Measurements from ENCODE around the gene TM4SF4. TPM values are rescaled to one million over a fixed set of nuclear protein-coding genes. Genes with fewer than 3 reads are reported as not detected.

The TM4SF4 gene
- total RNA-seq, 2 experiments from 2014 or later: not detected

DNA sequence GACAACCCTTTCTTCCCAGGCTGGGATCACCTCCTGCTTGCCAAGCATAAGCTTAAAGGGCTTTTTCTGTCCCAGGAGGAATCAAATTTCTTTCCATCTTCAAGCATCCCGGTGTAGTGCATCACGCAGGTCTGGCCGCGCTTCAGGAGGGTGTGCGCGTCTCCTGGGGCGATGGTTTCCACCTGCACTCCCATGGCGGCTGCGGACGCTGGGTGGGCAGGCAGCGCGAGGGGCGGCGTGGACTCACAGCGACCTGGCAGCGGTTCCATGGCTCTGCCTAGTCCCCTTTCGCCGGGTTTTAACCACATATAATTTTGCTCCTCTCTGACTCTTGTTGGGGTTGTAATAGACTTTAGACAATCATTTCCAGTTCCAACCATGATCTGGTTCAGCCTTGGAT is 10.6 kb upstream of the TM4SF4 start:
- no peaks in the 10 kb centered on the region for H3K9me3 Mint-ChIP-seq (ENCODE audit: low read depth)

DNA sequence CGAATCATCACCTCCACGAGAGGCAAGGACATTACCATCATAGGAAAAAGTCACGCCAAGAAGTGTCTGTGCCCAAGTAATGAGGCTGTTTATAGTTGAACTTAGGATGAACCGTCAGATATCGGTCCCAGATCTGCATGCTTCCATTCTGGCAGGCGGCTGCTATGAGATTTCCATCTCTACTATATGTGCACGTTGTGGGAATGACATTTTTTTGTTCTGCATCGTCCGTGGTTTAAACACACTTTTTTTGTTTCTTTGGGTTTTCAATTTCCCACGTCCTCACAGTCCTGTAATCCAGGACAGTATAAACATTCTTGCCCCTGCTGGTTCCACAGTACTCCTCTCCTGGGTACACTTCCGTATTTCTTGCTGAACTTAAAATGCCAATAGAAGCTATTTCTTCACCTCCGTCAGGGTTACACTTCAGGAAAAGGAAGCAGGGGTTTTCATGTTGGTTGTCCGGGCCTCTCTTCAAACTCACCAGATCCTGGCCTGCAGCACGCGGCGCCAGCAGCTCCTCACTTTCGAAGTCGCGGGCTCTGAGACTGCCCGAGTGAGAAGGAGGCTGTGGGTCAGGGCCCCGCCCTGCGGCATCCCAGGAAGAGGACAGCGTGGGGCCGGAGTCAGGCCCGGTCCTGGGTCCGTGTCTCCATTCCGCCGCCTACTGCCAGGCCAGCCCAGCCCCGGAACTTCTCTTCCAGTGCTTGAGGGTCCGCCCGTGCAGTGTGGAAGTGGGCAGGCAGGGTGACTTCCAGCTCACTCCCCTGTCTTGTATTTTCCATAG is 9.8 kb upstream of the TM4SF4 start:
- Mint-ChIP-seq H3K4me1 (no peaks in the 10 kb centered on the region), H3K27me3 (peaks cover 7% of the 10 kb centered on the region), H3K36me3 (no peaks in the 10 kb centered on the region), H3K9me3 (ENCODE audit: low read depth) (no peaks in the 10 kb centered on the region), H3K27ac (no peak overlapping the region), H3K4me3 (no peak overlapping the region)
- no peak for DNase-seq
- no peak for ATAC-seq
- CTCF ChIA-PET: interaction anchor here (0.6 kb wide), 1 partner anchor 163 kb away, joined by 3 read pairs; no protein-coding TSS in a partner anchor

More for the DNA sequence above, 10.6 kb upstream of the TM4SF4 start:
- Mint-ChIP-seq H3K27me3 (peaks cover 7% of the 10 kb centered on the region), H3K4me1 (no peaks in the 10 kb centered on the region), H3K4me3 (no peak overlapping the region), H3K36me3 (no peaks in the 10 kb centered on the region), H3K27ac (no peak overlapping the region)
- ATAC-seq (no peak), DNase-seq (no peak)
- CTCF ChIA-PET: no interaction called here

DNA sequence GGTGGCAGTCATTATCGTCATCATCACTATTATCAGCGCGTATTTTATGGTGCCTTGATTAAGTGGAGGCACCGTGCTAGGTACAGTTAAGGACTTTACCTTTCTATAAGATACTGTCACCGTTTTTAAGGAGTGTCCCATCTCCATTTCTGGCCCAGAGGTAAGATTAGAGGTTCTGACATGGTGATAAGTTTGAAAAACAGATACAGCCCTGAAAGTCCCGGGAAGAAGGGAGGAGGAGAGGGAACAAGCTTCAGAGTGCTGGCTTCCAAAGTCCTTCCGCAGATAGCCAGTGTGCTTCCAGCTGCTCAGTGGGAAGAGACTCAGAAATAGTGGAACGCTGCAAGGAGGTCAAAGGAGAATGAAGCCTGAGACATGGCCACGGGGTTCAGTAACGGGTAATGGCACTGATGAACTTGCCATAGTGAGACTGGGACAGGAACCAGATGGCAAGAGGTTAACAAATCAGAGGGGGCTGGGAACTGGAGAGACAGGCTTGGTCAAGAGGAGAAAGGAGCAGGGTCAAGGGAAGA is 9.1 kb upstream of the TM4SF4 start:
- Mint-ChIP-seq H3K27ac (no peak overlapping the region), H3K4me1 (no peaks in the 10 kb centered on the region), H3K9me3 (ENCODE audit: low read depth) (no peaks in the 10 kb centered on the region), H3K27me3 (peaks cover 10% of the 10 kb centered on the region), H3K36me3 (no peaks in the 10 kb centered on the region), H3K4me3 (no peak overlapping the region)
- CTCF ChIA-PET: interaction anchor here (0.6 kb wide), 1 partner anchor 162 kb away, joined by 3 read pairs; no protein-coding TSS in a partner anchor
- ATAC-seq (no peak), DNase-seq (no peak)

- ATAC-seq: no peak
- Mint-ChIP-seq H3K9me3 (ENCODE audit: low read depth) (no peaks in the 10 kb centered on the region), H3K27me3 (peaks cover 11% of the 10 kb centered on the region), H3K27ac (no peak overlapping the region), H3K4me1 (no peaks in the 10 kb centered on the region), H3K4me3 (no peak overlapping the region), H3K36me3 (no peaks in the 10 kb centered on the region)
- CTCF ChIA-PET: interaction anchor here (1.6 kb wide), 1 partner anchor 9 kb away, joined by 3 read pairs; no protein-coding TSS in a partner anchor
- no peak for DNase-seq
These were observed 8.3 kb upstream of the TM4SF4 start for GRCh38 chr3:149466192-149466591.

GRCh38 chr3:149468504-149469212 is 5.8 kb upstream of the TM4SF4 start:
- CTCF ChIA-PET: interaction anchor here (0.8 kb wide), 1 partner anchor 116 kb away, joined by 3 read pairs; no protein-coding TSS in a partner anchor
- H3K4me3 Mint-ChIP-seq: no peak overlapping the region
- peaks cover 9% of the 10 kb centered on the region for H3K4me1 Mint-ChIP-seq
- H3K27me3 Mint-ChIP-seq: peaks cover 24% of the 10 kb centered on the region
- no peaks in the 10 kb centered on the region for H3K36me3 Mint-ChIP-seq
- no peak overlapping the region for H3K27ac Mint-ChIP-seq
- DNase-seq (no peak), ATAC-seq (no peak)
- no peaks in the 10 kb centered on the region for H3K9me3 Mint-ChIP-seq (ENCODE audit: low read depth)

DNA sequence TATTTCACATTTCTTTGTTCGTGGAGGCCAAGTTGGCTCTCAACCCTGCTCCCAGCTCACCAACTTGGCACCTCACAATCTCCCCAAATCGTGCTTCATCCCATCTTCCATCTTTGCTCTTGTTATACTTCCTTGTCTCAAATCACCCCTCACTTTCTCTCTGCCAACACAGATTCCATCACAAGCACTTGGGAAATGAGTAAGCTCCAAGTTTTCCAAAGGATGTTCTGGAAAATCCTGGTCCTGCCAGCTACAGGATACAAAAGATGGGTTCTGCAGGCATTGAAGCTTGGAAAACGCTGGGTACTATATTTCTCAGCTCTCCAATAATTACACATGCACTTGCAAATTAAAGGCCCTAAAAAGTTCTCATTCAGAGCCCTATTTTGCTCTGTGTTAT is 4.1 kb upstream of the TM4SF4 start:
- Mint-ChIP-seq H3K4me1 (peaks cover 9% of the 10 kb centered on the region), H3K9me3 (ENCODE audit: low read depth) (no peaks in the 10 kb centered on the region)

DNA sequence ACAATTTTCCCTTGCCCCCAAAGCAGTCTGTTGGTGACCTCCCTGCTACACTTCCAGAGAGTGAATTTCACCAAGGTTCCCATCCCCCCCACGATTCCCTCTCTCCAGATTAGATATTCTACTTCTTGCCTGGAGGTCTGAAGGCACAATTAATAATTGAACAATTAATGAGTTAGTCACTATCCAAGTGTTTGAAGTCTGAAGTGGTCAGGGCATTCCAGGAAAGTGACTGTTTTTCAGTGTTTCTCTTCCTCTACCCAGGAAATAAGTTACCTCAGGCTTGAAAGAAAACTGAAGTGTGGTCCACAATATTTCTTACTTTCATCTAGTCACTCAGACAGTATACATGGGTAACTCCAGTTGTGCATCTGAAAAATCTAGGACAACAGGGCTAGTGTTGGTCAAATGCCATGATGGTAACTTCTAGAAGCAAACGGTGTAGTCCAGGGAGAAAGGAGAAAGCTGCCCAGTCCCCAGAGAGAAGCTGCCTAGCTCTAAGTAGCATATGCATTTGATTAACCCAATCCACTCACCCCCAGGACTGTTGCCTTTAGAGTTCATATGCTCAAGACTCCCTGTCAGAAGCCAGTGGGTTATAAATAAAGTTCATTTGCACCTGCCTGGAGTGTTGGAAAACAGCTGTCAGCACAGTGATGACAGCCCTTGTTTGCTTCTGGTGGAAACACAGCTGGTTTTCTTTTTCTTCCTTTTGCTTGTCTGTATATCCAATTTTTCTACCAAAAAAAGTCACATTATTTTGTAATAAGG is 2.3 kb upstream of the TM4SF4 start:
- no peak overlapping the region for H3K27ac Mint-ChIP-seq
- H3K36me3 Mint-ChIP-seq: no peaks in the 10 kb centered on the region
- no peak overlapping the region for H3K4me3 Mint-ChIP-seq
- peaks cover 34% of the 10 kb centered on the region for H3K27me3 Mint-ChIP-seq
- DNase-seq (no peak), ATAC-seq (no peak)
- H3K9me3 Mint-ChIP-seq (ENCODE audit: low read depth): no peaks in the 10 kb centered on the region
- H3K4me1 Mint-ChIP-seq: peaks cover 9% of the 10 kb centered on the region
- CTCF ChIA-PET: interaction anchor here (0.7 to 1.1 kb wide), 2 partner anchors 16 to 261 kb away, joined by 3 read pairs; no protein-coding TSS in a partner anchor

More for the DNA sequence above, 4.1 kb upstream of the TM4SF4 start:
- no peak for ATAC-seq
- Mint-ChIP-seq H3K27ac (no peak overlapping the region), H3K4me3 (no peak overlapping the region), H3K27me3 (peaks cover 30% of the 10 kb centered on the region), H3K36me3 (no peaks in the 10 kb centered on the region)
- no peak for DNase-seq
- CTCF ChIA-PET: no interaction called here

- no peak for DNase-seq
- Mint-ChIP-seq H3K9me3 (ENCODE audit: low read depth) (no peaks in the 10 kb centered on the region), H3K27me3 (peaks cover 36% of the 10 kb centered on the region), H3K36me3 (no peaks in the 10 kb centered on the region), H3K4me1 (peaks cover 9% of the 10 kb centered on the region), H3K27ac (no peak overlapping the region), H3K4me3 (no peak overlapping the region)
- CTCF ChIA-PET: interaction anchor here (1.1 kb wide), 1 partner anchor 263 kb away, joined by 3 read pairs; no protein-coding TSS in a partner anchor
- no peak for ATAC-seq
These were observed 894 bp upstream of the TM4SF4 start for GRCh38 chr3:149473357-149474249.

DNA sequence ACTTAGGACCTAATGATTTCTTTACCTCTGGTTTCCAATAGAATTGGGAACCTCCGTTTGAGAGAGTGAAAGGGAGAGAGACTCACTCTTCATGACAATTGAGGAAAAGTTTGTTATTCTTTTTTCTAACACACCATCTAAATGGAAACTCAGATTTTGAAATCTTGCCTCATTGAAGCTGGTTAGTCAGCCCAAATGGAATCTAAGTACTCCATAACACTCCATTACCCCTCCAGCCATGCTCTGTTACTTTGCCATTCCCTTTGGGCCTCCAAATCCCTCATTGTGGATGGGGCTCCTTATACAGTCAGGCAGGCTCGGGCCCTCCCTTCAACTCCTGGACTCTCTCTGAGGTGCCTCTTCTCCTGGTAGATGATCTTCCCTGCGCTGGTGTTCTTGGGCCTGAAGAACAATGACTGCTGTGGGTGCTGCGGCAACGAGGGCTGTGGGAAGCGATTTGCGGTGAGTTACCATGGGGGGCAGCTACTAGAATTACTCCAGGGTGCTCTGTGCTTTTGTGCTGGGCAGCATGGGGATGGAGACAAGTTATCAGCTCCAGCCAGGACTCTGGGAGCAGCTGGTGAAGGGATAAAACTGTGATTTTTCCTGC is 1.1 kb downstream of the TM4SF4 start:
- no peak overlapping the region for H3K4me3 Mint-ChIP-seq
- CTCF ChIA-PET: no interaction called here

GRCh38 chr3:149476225-149476624 is 1.7 kb downstream of the TM4SF4 start:
- H3K27ac Mint-ChIP-seq: no peak overlapping the region
- DNase-seq: no peak
- no peak overlapping the region for H3K4me3 Mint-ChIP-seq
- CTCF ChIA-PET: no interaction called here
- H3K4me1 Mint-ChIP-seq: peaks cover 11% of the 10 kb centered on the region
- ATAC-seq: no peak
- H3K36me3 Mint-ChIP-seq: no peaks in the 10 kb centered on the region
- peaks cover 35% of the 10 kb centered on the region for H3K27me3 Mint-ChIP-seq
- H3K9me3 Mint-ChIP-seq (ENCODE audit: low read depth): no peaks in the 10 kb centered on the region

More for the DNA sequence above, 1.1 kb downstream of the TM4SF4 start:
- ATAC-seq (no peak), DNase-seq (no peak)
- Mint-ChIP-seq H3K36me3 (no peaks in the 10 kb centered on the region), H3K9me3 (ENCODE audit: low read depth) (no peaks in the 10 kb centered on the region), H3K4me1 (peaks cover 11% of the 10 kb centered on the region), H3K27ac (no peak overlapping the region), H3K27me3 (peaks cover 37% of the 10 kb centered on the region)

DNA sequence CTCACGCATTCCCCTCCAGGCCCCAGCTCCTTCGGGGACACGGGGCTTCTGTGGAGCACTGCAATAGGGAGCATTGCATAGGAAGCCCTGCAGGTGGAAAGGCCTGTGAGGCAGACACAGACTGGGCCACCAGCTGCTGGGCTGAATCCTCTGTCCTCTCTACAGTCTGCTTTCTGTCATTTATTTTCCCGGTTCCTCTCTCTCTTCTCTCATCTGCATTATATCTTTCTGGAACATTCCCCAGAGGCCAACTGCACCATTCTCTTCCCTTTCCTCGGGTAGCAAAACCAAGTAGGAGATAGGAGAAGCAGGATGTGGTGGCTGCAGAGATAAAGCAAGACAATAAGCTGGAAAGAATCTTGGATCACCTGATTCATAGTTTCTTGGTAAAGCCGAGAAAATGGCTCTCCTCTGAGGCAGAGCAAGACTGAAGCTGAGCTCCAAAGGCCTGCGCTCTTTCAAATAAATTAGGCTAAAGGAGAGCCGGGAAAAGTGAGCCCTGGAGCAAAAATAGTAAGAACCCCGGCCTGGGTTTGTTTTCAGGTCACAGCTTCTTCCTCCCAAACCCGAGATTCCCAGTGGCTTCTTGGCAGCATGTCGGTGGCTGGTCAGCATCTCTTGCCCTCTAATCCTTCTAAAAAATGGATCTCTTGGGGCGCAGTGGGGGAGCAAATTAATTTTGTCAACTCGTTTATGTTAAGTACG is 5.3 kb downstream of the TM4SF4 start:
- Mint-ChIP-seq H3K9me3 (ENCODE audit: low read depth) (no peaks in the 10 kb centered on the region), H3K36me3 (no peaks in the 10 kb centered on the region), H3K4me1 (peaks cover 2% of the 10 kb centered on the region), H3K27me3 (peaks cover 10% of the 10 kb centered on the region), H3K4me3 (no peak overlapping the region), H3K27ac (no peak overlapping the region)
- CTCF ChIA-PET: interaction anchor here (0.9 to 1.4 kb wide), 5 partner anchors 9 to 211 kb away, joined by 3 to 5 read pairs (median 3); no protein-coding TSS in a partner anchor
- ATAC-seq (no peak), DNase-seq (no peak)
